Neural crest cell (in vitro differentiated cells): Measurements from ENCODE around the gene MYO16. TPM values are rescaled to one million over a fixed set of nuclear protein-coding genes. Genes with fewer than 3 reads are reported as not detected.

Experiments used
- DNase-seq: peaks from one replicate; pipeline ENCODE4 v3.0.0; 2021; ENCODE audit warnings: low read depth, mixed read lengths, low spot score
- H3K27ac Mint-ChIP-seq: one replicate; pipeline ENCODE4 v1.8.0; 2021; ENCODE audit warnings: mild to moderate bottlenecking, mixed read lengths; ENCODE audit not compliant: unreplicated experiment
- H3K27me3 Mint-ChIP-seq: 2 replicates; pipeline ENCODE4 v1.8.0; 2021; ENCODE audit warnings: low read depth, mild to moderate bottlenecking, mixed read lengths
- H3K36me3 Mint-ChIP-seq: 2 replicates; pipeline ENCODE4 v1.8.0; 2021; ENCODE audit warnings: low read depth, mild to moderate bottlenecking, mixed read lengths
- H3K4me1 Mint-ChIP-seq: 2 replicates; pipeline ENCODE4 v1.8.0; 2021; ENCODE audit warnings: mixed read lengths
- H3K4me3 Mint-ChIP-seq: one replicate; pipeline ENCODE4 v1.8.0; 2021; ENCODE audit warnings: mild to moderate bottlenecking, mixed read lengths
- H3K9me3 Mint-ChIP-seq: 2 replicates; pipeline ENCODE4 v1.8.0; 2021; ENCODE audit warnings: mixed read lengths
- CTCF ChIP-seq: fragments of 200-600 bp; sonication (generic); conservative IDR thresholded peaks from 2 replicates; pipeline ENCODE4 v1.5.0; 2021; ENCODE audit warnings: antibody characterized with exemption, mild to moderate bottlenecking
- total RNA-seq: library from RNA; stranded (reverse); gene quantifications from 2 replicates; pipeline ENCODE4 v1.2.1, GENCODE V29; 2021

MYO16 gene
- total RNA-seq, 1 donor from 2014 or later = 3.3 TPM

- no peak overlapping the region for H3K27ac Mint-ChIP-seq
- H3K36me3 Mint-ChIP-seq = no peaks in the 10 kb centered on the region
- H3K9me3 Mint-ChIP-seq = peaks cover 5% of the 10 kb centered on the region
- DNase-seq = no peak
- TF ChIP-seq CTCF = no peak
- no peaks in the 10 kb centered on the region for H3K4me1 Mint-ChIP-seq
- H3K4me3 Mint-ChIP-seq = no peak overlapping the region
- H3K27me3 Mint-ChIP-seq = no peaks in the 10 kb centered on the region
Observed at GRCh38 chr13:108752276-108752675, 122.9 kb downstream of the MYO16 start.

- H3K27ac Mint-ChIP-seq = no peak overlapping the region
- H3K4me3 Mint-ChIP-seq = no peak overlapping the region
- no peaks in the 10 kb centered on the region for H3K9me3 Mint-ChIP-seq
- no peaks in the 10 kb centered on the region for H3K36me3 Mint-ChIP-seq
- TF ChIP-seq CTCF = no peak
- H3K27me3 Mint-ChIP-seq = no peaks in the 10 kb centered on the region
- H3K4me1 Mint-ChIP-seq = no peaks in the 10 kb centered on the region
- no peak for DNase-seq
Observed at GRCh38 chr13:108755083-108755482, 125.7 kb downstream of the MYO16 start.

GRCh38 chr13:108760129-108760528 is 130.7 kb downstream of the MYO16 start:
- H3K36me3 Mint-ChIP-seq = no peaks in the 10 kb centered on the region
- no peaks in the 10 kb centered on the region for H3K4me1 Mint-ChIP-seq
- no peaks in the 10 kb centered on the region for H3K9me3 Mint-ChIP-seq
- H3K27me3 Mint-ChIP-seq = no peaks in the 10 kb centered on the region
- DNase-seq = no peak
- no peak overlapping the region for H3K4me3 Mint-ChIP-seq
- TF ChIP-seq CTCF = no peak
- H3K27ac Mint-ChIP-seq = no peak overlapping the region

- no peak for TF ChIP-seq CTCF
- no peak overlapping the region for H3K27ac Mint-ChIP-seq
- no peaks in the 10 kb centered on the region for H3K27me3 Mint-ChIP-seq
- DNase-seq = no peak
- H3K4me1 Mint-ChIP-seq = no peaks in the 10 kb centered on the region
- H3K36me3 Mint-ChIP-seq = no peaks in the 10 kb centered on the region
- no peaks in the 10 kb centered on the region for H3K9me3 Mint-ChIP-seq
- H3K4me3 Mint-ChIP-seq = no peak overlapping the region
Observed at GRCh38 chr13:108760541-108760940, 131.1 kb downstream of the MYO16 start.

GRCh38 chr13:108768035-108768434 is 138.6 kb downstream of the MYO16 start:
- H3K36me3 Mint-ChIP-seq = no peaks in the 10 kb centered on the region
- no peak overlapping the region for H3K4me3 Mint-ChIP-seq
- TF ChIP-seq CTCF = no peak
- H3K4me1 Mint-ChIP-seq = no peaks in the 10 kb centered on the region
- H3K27me3 Mint-ChIP-seq = no peaks in the 10 kb centered on the region
- H3K9me3 Mint-ChIP-seq = no peaks in the 10 kb centered on the region
- no peak overlapping the region for H3K27ac Mint-ChIP-seq
- no peak for DNase-seq
